WTC11 (cell line): ENCODE results near the gene CSTF1. TPM values are rescaled to one million over a fixed set of nuclear protein-coding genes. Genes with fewer than 3 reads are reported as not detected.

Experiments
- ATAC-seq: fragments of 200-7000 bp; cut with Tn5 transposase; 2 replicates; pipeline ENCODE4 v1.10.0; 2021; ENCODE audit warnings: mild to moderate bottlenecking, moderate library complexity
- CTCF ChIA-PET: fragments of 300-600 bp; sonication (Branson Sonifier 250); formaldehyde crosslinking; loops from one replicate; lab custom pipeline; 2021; ENCODE audit warnings: antibody characterized with exemption; lab: Charles Lee
- POLR2A ChIA-PET: fragments of 350-600 bp; sonication (Branson Sonifier 250); formaldehyde crosslinking; loops from one replicate; lab custom pipeline; 2021; ENCODE audit warnings: antibody characterized with exemption; lab: Charles Lee
- DNase-seq: peaks from one replicate; pipeline ENCODE4 v3.0.0; 2021; ENCODE audit warnings: low spot score
- H3K27ac Mint-ChIP-seq: 2 replicates; pipeline ENCODE4 v1.8.0; 2021; ENCODE audit warnings: mixed read lengths
- H3K27me3 Mint-ChIP-seq: 2 replicates; pipeline ENCODE4 v1.8.0; 2021; ENCODE audit warnings: low read depth, mild to moderate bottlenecking, moderate library complexity, mixed read lengths
- H3K36me3 Mint-ChIP-seq: 2 replicates; pipeline ENCODE4 v1.8.0; 2021; ENCODE audit warnings: mixed read lengths
- H3K4me1 Mint-ChIP-seq: 2 replicates; pipeline ENCODE4 v1.8.0; 2022; ENCODE audit warnings: mixed read lengths
- H3K4me3 Mint-ChIP-seq: 2 replicates; pipeline ENCODE4 v1.8.0; 2021; ENCODE audit warnings: mild to moderate bottlenecking, moderate library complexity, mixed read lengths
- H3K9me3 Mint-ChIP-seq: 2 replicates; pipeline ENCODE4 v1.8.0; 2021; ENCODE audit warnings: mixed read lengths
- CREB1 ChIP-seq: sonication (generic); formaldehyde crosslinking; IDR thresholded peaks from 2 replicates; pipeline ENCODE4 v1.8.0; 2023; ENCODE audit warnings: mild to moderate bottlenecking, missing genetic modification reagents
- CREM ChIP-seq: sonication (generic); formaldehyde crosslinking; IDR thresholded peaks from 2 replicates; pipeline ENCODE4 v1.8.1; 2022; ENCODE audit warnings: mild to moderate bottlenecking, missing genetic modification reagents, moderate library complexity
- ELF4 ChIP-seq: sonication (generic); formaldehyde crosslinking; IDR thresholded peaks from 2 replicates; pipeline ENCODE4 v1.8.1; 2022; ENCODE audit warnings: low read depth, mild to moderate bottlenecking, moderate library complexity, missing genetic modification reagents
- ESRRA ChIP-seq: sonication (generic); formaldehyde crosslinking; IDR thresholded peaks from 2 replicates; pipeline ENCODE4 v1.8.1; 2022; ENCODE audit warnings: mild to moderate bottlenecking, missing genetic modification reagents, borderline replicate concordance
- FOXK1 ChIP-seq: sonication (generic); formaldehyde crosslinking; IDR thresholded peaks from 2 replicates; pipeline ENCODE4 v1.8.0; 2022; ENCODE audit warnings: mild to moderate bottlenecking, moderate library complexity, missing genetic modification reagents
- GABPB1 ChIP-seq: sonication (generic); formaldehyde crosslinking; IDR thresholded peaks from 2 replicates; pipeline ENCODE4 v1.8.1; 2023; ENCODE audit warnings: mild to moderate bottlenecking, missing genetic modification reagents
- JUN ChIP-seq: sonication (generic); formaldehyde crosslinking; IDR thresholded peaks from 2 replicates; pipeline ENCODE4 v1.8.0; 2023; ENCODE audit warnings: mild to moderate bottlenecking, missing genetic modification reagents
- RELA ChIP-seq: sonication (generic); formaldehyde crosslinking; IDR thresholded peaks from 2 replicates; pipeline ENCODE4 v1.8.1; 2022; ENCODE audit warnings: missing genetic modification reagents, mild to moderate bottlenecking, borderline replicate concordance
- SMAD3 ChIP-seq: sonication (generic); formaldehyde crosslinking; IDR thresholded peaks from 2 replicates; pipeline ENCODE4 v1.8.0; 2022; ENCODE audit warnings: missing genetic modification reagents, mild to moderate bottlenecking, borderline replicate concordance
- SOX15 ChIP-seq: fragments of 250-450 bp; sonication (Bioruptor Pico); IDR thresholded peaks from 2 replicates; pipeline ENCODE4 v1.9.0; 2021; ENCODE audit warnings: mild to moderate bottlenecking
- TCF7 ChIP-seq: sonication (generic); formaldehyde crosslinking; IDR thresholded peaks from 2 replicates; pipeline ENCODE4 v1.8.0; 2022; ENCODE audit warnings: mild to moderate bottlenecking, low read depth, missing genetic modification reagents, moderate library complexity
- ZNF121 ChIP-seq: sonication (generic); formaldehyde crosslinking; IDR thresholded peaks from 2 replicates; pipeline ENCODE4 v1.8.0; 2023; ENCODE audit warnings: missing genetic modification reagents
- ZNF138 ChIP-seq: sonication (generic); formaldehyde crosslinking; conservative IDR thresholded peaks from 2 replicates; pipeline ENCODE4 v1.8.1; 2022; ENCODE audit warnings: mild to moderate bottlenecking, moderate library complexity, missing genetic modification reagents
- ZNF232 ChIP-seq: sonication (generic); formaldehyde crosslinking; IDR thresholded peaks from 2 replicates; pipeline ENCODE4 v1.8.0; 2022; ENCODE audit warnings: mild to moderate bottlenecking, missing genetic modification reagents
- ZNF396 ChIP-seq: fragments of 250-450 bp; sonication (Bioruptor Pico); IDR thresholded peaks from 2 replicates; pipeline ENCODE4 v1.8.0; 2021; ENCODE audit warnings: mild to moderate bottlenecking, moderate library complexity, borderline replicate concordance
- ZNF416 ChIP-seq: fragments of 250-450 bp; sonication (Bioruptor Pico); IDR thresholded peaks from 2 replicates; pipeline ENCODE4 v1.9.0; 2021; ENCODE audit warnings: mild to moderate bottlenecking, inconsistent platforms
- ZNF423 ChIP-seq: fragments of 250-450 bp; sonication (Bioruptor Pico); IDR thresholded peaks from 2 replicates; pipeline ENCODE4 v2.1.2; 2022; ENCODE audit warnings: mild to moderate bottlenecking, moderate library complexity
- total RNA-seq: library from RNA; stranded (reverse); gene quantifications from 3 replicates; pipeline ENCODE4 v1.2.3, GENCODE V29; 2021
- TF ChIP-seq, protein P1 (sequence below): sonication (generic); formaldehyde crosslinking; IDR thresholded peaks from 2 replicates; pipeline ENCODE4 v1.8.1; 2022; ENCODE audit warnings: mild to moderate bottlenecking, moderate library complexity, missing genetic modification reagents
- TF ChIP-seq, protein P2 (sequence below): fragments of 250-450 bp; sonication (Bioruptor Pico); IDR thresholded peaks from 2 replicates; pipeline ENCODE4 v1.9.0; 2021; ENCODE audit warnings: moderate library complexity, mild to moderate bottlenecking, inconsistent platforms, borderline replicate concordance
- TF ChIP-seq, protein P3 (sequence below): sonication (generic); formaldehyde crosslinking; IDR thresholded peaks from 2 replicates; pipeline ENCODE4 v1.8.0; 2022; ENCODE audit warnings: mild to moderate bottlenecking, missing genetic modification reagents
- TF ChIP-seq, protein P4 (sequence below): fragments of 200-600 bp; IDR thresholded peaks from 2 replicates; pipeline ENCODE4 v1.8.0; 2022; ENCODE audit warnings: antibody characterized with exemption
- TF ChIP-seq, protein P5 (sequence below): sonication (generic); formaldehyde crosslinking; IDR thresholded peaks from 2 replicates; pipeline ENCODE4 v1.8.1; 2023; ENCODE audit warnings: mild to moderate bottlenecking, missing genetic modification reagents, moderate library complexity

Gene CSTF1
- total RNA-seq, 1 experiment from 2014 or later: 58.5 TPM

DNA sequence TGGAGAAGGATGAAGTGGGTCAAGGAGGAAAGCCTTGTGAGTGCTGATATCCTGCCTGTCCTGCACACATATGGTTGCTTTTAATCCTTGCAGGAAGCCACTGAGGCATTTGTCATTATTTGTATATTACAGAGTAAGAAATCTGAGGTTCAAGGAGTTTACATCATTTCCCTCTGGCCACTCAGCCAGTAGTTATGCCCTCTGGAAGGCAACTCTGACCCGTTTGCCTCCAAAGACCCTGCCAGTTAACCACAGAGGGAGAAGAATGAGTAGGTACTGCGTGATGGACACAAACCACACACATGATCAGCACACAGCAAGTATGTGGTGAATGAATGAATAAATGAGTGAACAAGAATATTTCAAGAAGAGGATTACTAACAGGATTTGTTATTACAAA is 41.6 kb upstream of the CSTF1 start (continued):
- TF ChIP-seq, protein P1, sequence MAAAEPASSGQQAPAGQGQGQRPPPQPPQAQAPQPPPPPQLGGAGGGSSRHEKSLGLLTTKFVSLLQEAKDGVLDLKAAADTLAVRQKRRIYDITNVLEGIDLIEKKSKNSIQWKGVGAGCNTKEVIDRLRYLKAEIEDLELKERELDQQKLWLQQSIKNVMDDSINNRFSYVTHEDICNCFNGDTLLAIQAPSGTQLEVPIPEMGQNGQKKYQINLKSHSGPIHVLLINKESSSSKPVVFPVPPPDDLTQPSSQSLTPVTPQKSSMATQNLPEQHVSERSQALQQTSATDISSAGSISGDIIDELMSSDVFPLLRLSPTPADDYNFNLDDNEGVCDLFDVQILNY (CRISPR knock-in tag): no peak
- no peak for TF ChIP-seq ZNF121
- TF ChIP-seq SMAD3 (CRISPR knock-in tag): no peak
- no peak for TF ChIP-seq SOX15 (CRISPR knock-in tag)
- TF ChIP-seq ZNF416 (CRISPR knock-in tag): no peak
- TF ChIP-seq TCF7: no peak
- TF ChIP-seq ZNF396: no peak
- TF ChIP-seq ZNF138: no peak
- TF ChIP-seq ESRRA (CRISPR knock-in tag): no peak
- TF ChIP-seq CREB1 (CRISPR knock-in tag): no peak

DNA sequence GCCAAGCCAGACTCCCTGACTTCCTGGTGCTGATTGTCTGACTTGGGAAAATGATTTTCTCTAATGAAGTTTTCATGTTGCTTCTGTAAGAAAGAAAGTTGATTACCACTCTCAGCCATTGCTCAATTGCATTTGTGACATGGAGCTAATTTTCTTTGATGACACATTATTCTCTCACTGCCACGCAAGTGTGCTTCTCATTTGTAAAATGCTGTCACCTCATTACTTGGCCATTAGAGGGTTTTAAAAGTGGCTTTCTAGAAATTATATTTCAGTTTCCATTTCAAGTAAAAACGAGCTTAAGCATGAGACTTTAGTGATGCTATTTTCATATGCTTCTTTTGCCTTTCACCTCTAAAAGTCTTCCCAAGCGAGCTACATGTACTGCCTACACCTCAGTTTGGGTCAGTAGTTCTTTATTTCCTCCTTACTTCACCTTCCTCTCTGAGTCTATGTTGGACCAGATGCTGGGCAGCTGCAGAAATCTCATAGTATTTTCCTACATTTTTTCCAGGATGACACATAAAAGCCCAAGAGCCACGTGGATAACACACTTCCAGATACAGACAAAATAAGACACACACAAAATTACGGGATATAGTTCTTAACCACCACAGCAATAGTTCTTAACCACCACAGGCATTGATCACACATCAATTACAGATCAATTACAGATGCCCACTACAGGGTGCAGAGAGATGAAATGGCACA is 39.9 kb upstream of the CSTF1 start:
- no peak overlapping the region for H3K27ac Mint-ChIP-seq
- POLR2A ChIA-PET: no interaction called here
- CTCF ChIA-PET: interaction anchor here (0.8 kb wide), 1 partner anchor 9 kb away, joined by 5 read pairs; no protein-coding TSS in a partner anchor
- H3K36me3 Mint-ChIP-seq: no peaks in the 10 kb centered on the region
- ATAC-seq: no peak
- H3K27me3 Mint-ChIP-seq: peaks cover 58% of the 10 kb centered on the region
- 0 out of 2 replicates have a peak, but pooled peaks cover 4% of the 10 kb centered on the region for H3K9me3 Mint-ChIP-seq
- DNase-seq: no peak
- peaks cover 20% of the 10 kb centered on the region for H3K4me1 Mint-ChIP-seq
- TF ChIP-seq, protein P2, sequence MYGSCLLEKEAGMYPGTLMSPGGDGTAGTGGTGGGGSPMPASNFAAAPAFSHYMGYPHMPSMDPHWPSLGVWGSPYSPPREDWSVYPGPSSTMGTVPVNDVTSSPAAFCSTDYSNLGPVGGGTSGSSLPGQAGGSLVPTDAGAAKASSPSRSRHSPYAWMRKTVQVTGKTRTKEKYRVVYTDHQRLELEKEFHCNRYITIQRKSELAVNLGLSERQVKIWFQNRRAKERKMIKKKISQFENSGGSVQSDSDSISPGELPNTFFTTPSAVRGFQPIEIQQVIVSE: no peak
- TF ChIP-seq ELF4 (CRISPR knock-in tag) (no peak), ZNF232 (no peak), CREM (CRISPR knock-in tag) (no peak), JUN (CRISPR knock-in tag) (no peak), RELA (CRISPR knock-in tag) (no peak), GABPB1 (CRISPR knock-in tag) (no peak), ZNF423 (CRISPR knock-in tag) (no peak), FOXK1 (CRISPR knock-in tag) (no peak), SOX15 (CRISPR knock-in tag) (no peak)
- TF ChIP-seq, protein P3, sequence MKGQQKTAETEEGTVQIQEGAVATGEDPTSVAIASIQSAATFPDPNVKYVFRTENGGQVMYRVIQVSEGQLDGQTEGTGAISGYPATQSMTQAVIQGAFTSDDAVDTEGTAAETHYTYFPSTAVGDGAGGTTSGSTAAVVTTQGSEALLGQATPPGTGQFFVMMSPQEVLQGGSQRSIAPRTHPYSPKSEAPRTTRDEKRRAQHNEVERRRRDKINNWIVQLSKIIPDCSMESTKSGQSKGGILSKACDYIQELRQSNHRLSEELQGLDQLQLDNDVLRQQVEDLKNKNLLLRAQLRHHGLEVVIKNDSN: no peak
- TF ChIP-seq, protein P4, sequence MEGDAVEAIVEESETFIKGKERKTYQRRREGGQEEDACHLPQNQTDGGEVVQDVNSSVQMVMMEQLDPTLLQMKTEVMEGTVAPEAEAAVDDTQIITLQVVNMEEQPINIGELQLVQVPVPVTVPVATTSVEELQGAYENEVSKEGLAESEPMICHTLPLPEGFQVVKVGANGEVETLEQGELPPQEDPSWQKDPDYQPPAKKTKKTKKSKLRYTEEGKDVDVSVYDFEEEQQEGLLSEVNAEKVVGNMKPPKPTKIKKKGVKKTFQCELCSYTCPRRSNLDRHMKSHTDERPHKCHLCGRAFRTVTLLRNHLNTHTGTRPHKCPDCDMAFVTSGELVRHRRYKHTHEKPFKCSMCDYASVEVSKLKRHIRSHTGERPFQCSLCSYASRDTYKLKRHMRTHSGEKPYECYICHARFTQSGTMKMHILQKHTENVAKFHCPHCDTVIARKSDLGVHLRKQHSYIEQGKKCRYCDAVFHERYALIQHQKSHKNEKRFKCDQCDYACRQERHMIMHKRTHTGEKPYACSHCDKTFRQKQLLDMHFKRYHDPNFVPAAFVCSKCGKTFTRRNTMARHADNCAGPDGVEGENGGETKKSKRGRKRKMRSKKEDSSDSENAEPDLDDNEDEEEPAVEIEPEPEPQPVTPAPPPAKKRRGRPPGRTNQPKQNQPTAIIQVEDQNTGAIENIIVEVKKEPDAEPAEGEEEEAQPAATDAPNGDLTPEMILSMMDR: no peak
- TF ChIP-seq, protein P5, sequence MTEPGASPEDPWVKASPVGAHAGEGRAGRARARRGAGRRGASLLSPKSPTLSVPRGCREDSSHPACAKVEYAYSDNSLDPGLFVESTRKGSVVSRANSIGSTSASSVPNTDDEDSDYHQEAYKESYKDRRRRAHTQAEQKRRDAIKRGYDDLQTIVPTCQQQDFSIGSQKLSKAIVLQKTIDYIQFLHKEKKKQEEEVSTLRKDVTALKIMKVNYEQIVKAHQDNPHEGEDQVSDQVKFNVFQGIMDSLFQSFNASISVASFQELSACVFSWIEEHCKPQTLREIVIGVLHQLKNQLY: no peak
- no peak overlapping the region for H3K4me3 Mint-ChIP-seq
